Keratinocyte (primary cell): ENCODE data around the gene ITGBL1. TPM values are rescaled to one million over a fixed set of nuclear protein-coding genes. Genes with fewer than 3 reads are reported as not detected.

Experiments used
- DNase-seq: peaks from one replicate; pipeline ENCODE4 v3.0.0-alpha.2; 2011; ENCODE audit warnings: low read depth, missing footprints, low spot score
- FAIRE-seq: peaks from 2 replicates; lab custom pipeline; 2011; peaks lifted over from hg19 to GRCh38; lab: Jason Lieb, UNC
- H2AFZ ChIP-seq: 2 replicates; pipeline ENCODE4 v1.6.0; 2012; ENCODE audit warnings: low read length, control low read depth, inconsistent platforms; ENCODE audit not compliant: control insufficient read depth
- H3K27ac ChIP-seq: 2 replicates; pipeline ENCODE4 v1.5.1; 2011; ENCODE audit warnings: low read length; ENCODE audit not compliant: control insufficient read depth, insufficient read depth
- H3K27me3 ChIP-seq: 3 replicates; pipeline ENCODE4 v1.6.0; 2011; ENCODE audit warnings: low read length; ENCODE audit not compliant: control insufficient read depth, insufficient read depth; ENCODE audit errors: extremely low read depth
- H3K36me3 ChIP-seq, 2 experiments: 2 replicates in 1 of 2; 3 replicates in 1 of 2; pipeline ENCODE4 v1.5.1; 2011; ENCODE audit warnings: low read length in 2 of 2, mild to moderate bottlenecking in 1 of 2; ENCODE audit not compliant: control insufficient read depth in 2 of 2, insufficient read depth in 2 of 2; ENCODE audit errors: extremely low read depth in 1 of 2
- H3K4me1 ChIP-seq: 3 replicates; pipeline ENCODE4 v1.5.1; 2011; ENCODE audit warnings: low read length; ENCODE audit not compliant: control insufficient read depth, insufficient read depth; ENCODE audit errors: extremely low read depth
- H3K4me2 ChIP-seq: 3 replicates; pipeline ENCODE4 v1.6.0; 2011; ENCODE audit warnings: low read depth, low read length; ENCODE audit not compliant: control insufficient read depth, insufficient read depth; ENCODE audit errors: extremely low read depth
- H3K4me3 ChIP-seq, 3 experiments: fragments of 200-600 bp in 1 of 3; sonication (generic) in 1 of 3; 2 replicates in 2 of 3; 3 replicates in 1 of 3; pipeline ENCODE4 v1.5.1; 2011 to 2016; ENCODE audit warnings: low read length in 3 of 3, mild to moderate bottlenecking in 3 of 3, control low read depth in 2 of 3, inconsistent platforms in 1 of 3, low read depth in 1 of 3, mixed read lengths in 1 of 3, mixed run types in 1 of 3, moderate library complexity in 1 of 3; ENCODE audit not compliant: control insufficient read depth in 2 of 3, insufficient read depth in 2 of 3; ENCODE audit errors: extremely low read depth in 1 of 3
- H3K79me2 ChIP-seq: 2 replicates; pipeline ENCODE4 v1.6.0; 2012; ENCODE audit warnings: low read length; ENCODE audit not compliant: control insufficient read depth, insufficient read depth
- H3K9ac ChIP-seq: 3 replicates; pipeline ENCODE4 v1.6.0; 2011; ENCODE audit warnings: low read length; ENCODE audit not compliant: control insufficient read depth, insufficient read depth; ENCODE audit errors: extremely low read depth
- H3K9me1 ChIP-seq: 3 replicates; pipeline ENCODE4 v1.6.0; 2011; ENCODE audit warnings: low read length; ENCODE audit not compliant: control insufficient read depth, insufficient read depth; ENCODE audit errors: extremely low read depth
- H3K9me3 ChIP-seq: 2 replicates; pipeline ENCODE4 v1.5.1; 2012; ENCODE audit warnings: low read depth, low read length; ENCODE audit not compliant: control insufficient read depth
- H4K20me1 ChIP-seq: 3 replicates; pipeline ENCODE4 v1.6.0; 2011; ENCODE audit warnings: low read length; ENCODE audit not compliant: control insufficient read depth, insufficient read depth; ENCODE audit errors: extremely low read depth
- CTCF ChIP-seq, 3 experiments: IDR thresholded peaks in 1 of 3; conservative IDR thresholded peaks in 1 of 3; optimal IDR thresholded peaks in 1 of 3; 2 replicates in 2 of 3; 3 replicates in 1 of 3; pipeline versions ENCODE3 to v1.5.1; 2011; ENCODE audit warnings: low read length in 3 of 3, mild to moderate bottlenecking in 3 of 3, moderate library complexity in 2 of 3, control low read depth in 1 of 3, inconsistent platforms in 1 of 3; ENCODE audit not compliant: insufficient read depth in 2 of 3; ENCODE audit errors: extremely low read depth in 1 of 3
- EZH2 ChIP-seq: IDR thresholded peaks from one replicate; pipeline ENCODE4 v1.6.1; 2012; ENCODE audit warnings: inconsistent platforms, mild to moderate bottlenecking, low read length, moderate library complexity
- dilution Hi-C: fragments of 300-500 bp; cut with MboI; formaldehyde crosslinking; loops from one replicate; pipeline ENCODE4 v1.7.0; 2020; ENCODE audit warnings: low sequenced_read_pairs; ENCODE audit not compliant: extremely low pct_ligation_motif_present
- polyA plus RNA-seq, 5 experiments: library from polyadenylated mRNA; depleted of rRNA in 3 of 5; stranded (reverse) in 3 of 5; stranded (forward) in 1 of 5; unstranded in 1 of 5; fragments of >200 nt; gene quantifications; 1 replicate in 1 of 5; 2 replicates in 3 of 5; 3 replicates in 1 of 5; pipeline versions ENCODE4 v1.2.1 to v1.2.3, GENCODE V29; 2011 to 2012; ENCODE audit warnings: missing spikeins in 2 of 5, low read depth in 1 of 5, low replicate concordance in 1 of 5

Gene ITGBL1
- polyA plus RNA-seq, 1 donor (not counting 4 experiments of a cell fraction or from before 2014, with no cell fraction given) = 2.1 TPM

- Histone ChIP-seq H3K9me1 (no peaks in the 10 kb centered on the region), H3K79me2 (no peaks in the 10 kb centered on the region), H4K20me1 (no peaks in the 10 kb centered on the region), H2AFZ (no peak overlapping the region), H3K27me3 (no peaks in the 10 kb centered on the region), H3K4me3 (no peak overlapping the region), H3K4me2 (no peak overlapping the region), H3K27ac (no peak overlapping the region), H3K9me3 (no peaks in the 10 kb centered on the region), H3K4me1 (no peaks in the 10 kb centered on the region), H3K36me3 (no peaks in the 10 kb centered on the region), H3K9ac (no peak overlapping the region)
- TF ChIP-seq CTCF (optimal IDR thresholded peaks at IDR 0.05 in 1 of 3, IDR thresholded peaks at IDR 0.05 in 1 of 3, conservative IDR thresholded peaks at IDR 0.05 in 1 of 3; ENCODE audit: extremely low read depth in 1 of 3, insufficient read depth in 2 of 3, low read length in 3 of 3) (no peak), EZH2 (no peak)
- DNase-seq (no peak), FAIRE-seq (no peak)
- dilution Hi-C loops = no loop called here
These were observed 28.9 kb downstream of the ITGBL1 start for GRCh38 chr13:101481421-101481820.

- H3K27ac ChIP-seq = no peak overlapping the region
- H3K79me2 ChIP-seq = no peaks in the 10 kb centered on the region
- no peak overlapping the region for H2AFZ ChIP-seq
- H3K27me3 ChIP-seq = no peaks in the 10 kb centered on the region
- no peak for DNase-seq
- no peaks in the 10 kb centered on the region for H4K20me1 ChIP-seq
- H3K4me3 ChIP-seq = no peak overlapping the region
- FAIRE-seq = no peak
- no peaks in the 10 kb centered on the region for H3K9me3 ChIP-seq
- no peaks in the 10 kb centered on the region for H3K36me3 ChIP-seq
- dilution Hi-C loops = no loop called here
- TF ChIP-seq CTCF (optimal IDR thresholded peaks at IDR 0.05 in 1 of 3, IDR thresholded peaks at IDR 0.05 in 1 of 3, conservative IDR thresholded peaks at IDR 0.05 in 1 of 3; ENCODE audit: extremely low read depth in 1 of 3, insufficient read depth in 2 of 3, low read length in 3 of 3) (no peak), EZH2 (no peak)
- no peak overlapping the region for H3K4me2 ChIP-seq
- H3K9ac ChIP-seq = no peak overlapping the region
- H3K4me1 ChIP-seq = peaks cover 11% of the 10 kb centered on the region
- no peaks in the 10 kb centered on the region for H3K9me1 ChIP-seq
These were observed 34.4 kb downstream of the ITGBL1 start for GRCh38 chr13:101486708-101487437.
